ENCODE results near the gene C1R.

The C1R gene

DNA sequence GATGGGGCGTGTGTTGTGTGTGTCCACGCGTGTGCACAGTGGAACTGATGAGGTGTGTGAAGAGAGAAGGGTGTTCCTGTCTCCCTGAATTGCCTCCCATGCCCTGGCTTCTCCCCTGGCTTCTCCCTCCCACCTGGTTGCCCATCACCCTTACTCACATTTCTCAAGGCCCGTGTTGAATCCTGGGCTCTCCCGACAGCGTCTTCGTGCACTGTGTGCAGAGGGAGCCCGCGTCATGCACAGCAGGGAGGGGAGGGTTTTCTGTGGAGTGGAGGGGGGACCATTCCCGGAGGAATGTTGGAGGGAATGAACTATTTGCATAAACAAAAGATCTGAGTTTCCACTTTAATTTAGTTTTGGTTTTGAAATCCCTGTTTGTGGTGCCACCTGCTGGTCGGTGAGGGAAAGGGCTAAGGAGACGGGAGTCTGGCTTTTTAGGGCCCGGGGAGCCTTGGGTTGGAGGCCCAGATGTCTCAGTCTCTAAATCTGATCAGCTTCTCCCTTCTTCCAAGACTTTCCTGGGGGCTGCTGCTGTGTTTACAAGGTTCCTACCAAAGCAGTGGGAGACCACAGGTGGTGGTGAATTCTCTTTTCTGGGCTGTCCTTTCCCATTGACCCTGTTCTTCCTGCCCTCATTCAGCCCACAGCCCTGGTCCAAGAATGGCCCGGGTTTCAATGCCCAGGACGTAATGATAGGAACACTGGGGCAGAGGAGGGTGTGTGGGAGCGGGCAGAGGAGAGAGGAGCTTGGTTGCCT is at the start of gene C1R:
Gene C1R (minus strand): TSS at position 217 of the 757 bp plus-strand sequence. CDS start 57 bp downstream, at position 160.
- peak; percentile 11 for FAIRE-seq

DNA sequence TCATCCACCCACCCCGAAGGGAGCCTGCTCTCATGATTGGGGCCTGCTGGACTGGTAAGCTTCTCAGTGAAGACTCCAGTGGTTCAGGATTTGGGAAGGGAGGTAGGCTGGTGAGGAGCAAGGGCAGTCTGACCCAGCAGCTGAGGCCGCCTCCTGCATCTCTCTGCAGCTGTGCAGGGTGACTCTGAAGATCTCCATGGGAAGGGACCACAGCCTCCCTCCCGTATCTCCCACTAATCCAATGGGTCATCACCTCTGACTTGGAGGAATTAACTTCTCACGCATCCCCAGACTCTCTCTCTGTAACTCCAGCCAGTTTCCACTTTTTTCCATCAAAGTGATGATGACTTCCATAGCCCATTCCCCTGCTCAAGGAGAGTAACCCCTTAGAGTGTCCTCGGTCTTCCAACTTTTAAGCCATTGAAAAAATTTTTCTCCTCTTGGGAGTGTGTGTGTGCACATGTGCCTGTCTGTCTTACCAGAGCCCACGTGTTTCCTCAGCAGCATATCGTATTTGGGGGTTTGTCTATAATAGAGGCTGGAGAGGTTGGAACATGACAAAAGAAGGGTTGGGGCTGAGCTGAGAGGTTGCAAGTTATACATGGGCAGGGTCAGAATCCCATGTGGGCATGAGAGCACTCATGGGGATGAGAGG is 49.2 kb upstream of the C1R start:
- no peak for FAIRE-seq

GRCh38 chr12:7139200-7139599 is 47.0 kb upstream of the C1R start:
- no peak for FAIRE-seq

GRCh38 chr12:7137908-7138307 is 45.7 kb upstream of the C1R start:
- no peak for FAIRE-seq

GRCh38 chr12:7136676-7137075 is 44.4 kb upstream of the C1R start:
- no peak for FAIRE-seq

DNA sequence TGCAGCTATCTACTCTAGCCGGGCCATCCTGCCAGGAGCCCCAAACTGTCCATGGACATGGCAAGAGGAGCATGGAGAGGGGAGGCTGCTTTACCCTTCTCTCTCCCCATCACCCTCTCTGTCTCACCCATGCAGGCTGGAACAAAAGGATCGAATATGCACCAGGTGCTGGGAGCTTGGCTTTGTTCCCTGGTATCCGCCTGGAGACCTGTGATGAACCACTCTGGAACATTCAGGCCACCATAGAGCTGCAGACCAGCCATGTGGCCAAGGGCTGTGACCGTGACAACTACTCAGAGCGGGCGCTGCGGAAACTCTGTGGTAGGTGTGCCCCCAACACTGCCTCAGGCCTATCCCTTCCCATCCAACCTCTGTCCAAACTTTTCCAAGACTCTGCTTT is 43.8 kb upstream of the C1R start:
- no peak for FAIRE-seq

- no peak for FAIRE-seq
Measured at GRCh38 chr12:7134396-7135166, 42.3 kb upstream of the C1R start.

GRCh38 chr12:7131502-7131866 is 39.2 kb upstream of the C1R start:
- no peak for FAIRE-seq

DNA sequence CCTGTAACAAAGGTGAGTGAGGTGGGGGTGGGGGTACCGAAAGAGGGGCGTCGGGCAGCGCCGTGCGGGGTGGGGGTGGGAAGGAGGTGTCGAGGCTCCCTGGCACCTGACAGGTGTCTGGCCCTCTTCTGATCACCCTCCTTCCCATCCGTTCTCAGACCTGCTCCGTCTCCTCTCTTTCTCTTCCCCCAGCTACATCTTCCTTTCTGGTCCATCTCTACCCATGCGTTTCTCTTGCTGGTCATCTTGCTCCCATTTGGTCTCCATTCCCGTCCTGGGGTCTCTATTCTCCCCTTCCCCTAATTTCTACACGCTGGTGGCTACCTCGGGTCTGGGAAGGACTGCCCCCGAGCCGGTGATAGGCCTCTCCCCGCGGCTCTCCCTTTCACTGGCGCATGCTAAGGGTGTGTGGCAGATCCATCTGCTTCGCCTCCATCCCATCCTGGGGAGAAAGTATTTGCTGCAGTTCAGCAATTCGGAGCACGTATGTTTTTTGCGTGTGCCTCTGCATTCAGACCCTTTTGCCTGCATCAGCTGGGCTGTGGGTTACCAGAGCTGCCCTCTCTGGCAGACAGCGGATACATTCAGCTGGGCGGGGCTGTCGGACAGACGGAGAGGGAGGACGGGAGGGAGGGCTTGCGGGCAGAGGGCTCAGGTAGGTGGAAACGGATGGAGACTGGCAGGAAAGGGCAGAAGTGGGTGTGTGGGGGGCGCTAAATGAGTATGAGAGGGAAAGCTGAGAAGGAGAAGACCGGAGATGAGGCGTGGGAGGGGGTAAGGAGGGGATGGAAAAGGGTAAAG is 38.7 kb upstream of the C1R start:
- no peak for FAIRE-seq

DNA sequence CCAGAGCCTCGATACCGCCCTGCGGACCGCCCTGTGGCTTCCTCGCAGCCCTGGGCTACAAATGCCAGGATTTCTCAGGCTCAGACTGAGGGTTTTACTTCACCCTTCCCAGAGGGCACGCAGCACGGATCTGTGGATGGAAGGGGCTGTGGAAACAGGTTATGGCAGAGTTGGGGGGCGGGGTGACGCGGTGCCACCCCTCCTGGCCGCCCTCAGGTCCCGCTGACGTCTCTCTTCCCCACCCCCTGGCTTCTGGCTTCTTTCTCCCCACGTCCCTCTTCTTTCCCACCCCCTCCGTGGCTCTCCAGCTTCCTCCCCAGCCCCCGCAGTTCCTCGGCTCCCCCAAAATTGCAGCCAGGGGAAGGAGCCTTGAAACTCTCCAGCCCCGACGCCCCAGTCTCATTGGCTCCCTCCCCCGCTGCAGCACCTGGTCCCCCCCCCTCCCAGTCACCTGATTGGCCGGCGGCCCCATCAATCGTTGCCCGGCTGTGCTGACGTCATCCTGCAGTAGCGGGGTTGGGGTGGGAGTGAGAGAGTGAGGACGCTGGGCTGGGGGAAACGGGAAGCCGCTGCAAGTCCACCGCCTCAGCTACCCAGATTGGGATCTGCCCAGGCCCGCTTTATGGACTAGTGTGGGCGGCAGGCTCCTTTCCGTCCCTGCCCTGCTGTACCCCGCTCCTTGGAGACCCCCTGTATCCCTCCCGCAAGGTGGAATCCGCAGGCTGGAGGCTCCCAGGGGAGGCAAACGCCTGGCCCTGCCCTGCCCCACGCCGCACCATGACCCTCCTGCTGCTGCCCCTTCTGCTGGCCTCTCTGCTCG is 37.8 kb upstream of the C1R start, which contains the start of gene CLSTN3:
Gene CLSTN3 (plus strand): TSS at position 500 of the 820 bp plus-strand sequence. CDS start 278 bp downstream, at position 778.
- no peak for FAIRE-seq

DNA sequence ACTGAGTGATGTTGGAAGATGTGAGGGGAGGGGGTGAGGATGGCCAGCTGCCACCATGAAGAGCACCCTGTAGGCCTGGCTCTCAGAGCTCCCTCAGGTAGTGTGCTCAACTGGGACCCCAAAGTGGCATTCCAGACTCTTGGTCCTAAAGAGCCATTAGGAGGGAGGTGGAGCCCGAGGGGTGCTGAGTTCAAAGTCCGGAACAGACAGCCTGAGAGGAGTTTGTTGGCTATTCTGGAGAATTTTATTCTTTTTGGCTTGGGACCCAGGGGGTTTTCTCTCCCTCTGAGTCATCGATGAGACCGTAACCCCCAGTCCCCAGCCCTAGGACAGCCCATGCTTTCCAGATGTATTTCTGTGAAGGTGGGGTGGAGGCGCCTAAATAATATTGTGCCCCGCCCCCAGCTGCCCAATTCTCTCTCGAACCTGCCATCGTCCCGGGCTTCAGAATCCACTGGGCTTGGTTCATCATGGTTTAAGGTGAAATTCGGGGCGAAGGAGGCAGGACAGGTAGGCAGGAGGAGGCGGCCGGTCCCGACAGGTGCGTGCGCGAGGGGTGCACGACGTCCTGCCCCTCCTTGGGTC is 37.1 kb upstream of the C1R start:
- FAIRE-seq: no peak

DNA sequence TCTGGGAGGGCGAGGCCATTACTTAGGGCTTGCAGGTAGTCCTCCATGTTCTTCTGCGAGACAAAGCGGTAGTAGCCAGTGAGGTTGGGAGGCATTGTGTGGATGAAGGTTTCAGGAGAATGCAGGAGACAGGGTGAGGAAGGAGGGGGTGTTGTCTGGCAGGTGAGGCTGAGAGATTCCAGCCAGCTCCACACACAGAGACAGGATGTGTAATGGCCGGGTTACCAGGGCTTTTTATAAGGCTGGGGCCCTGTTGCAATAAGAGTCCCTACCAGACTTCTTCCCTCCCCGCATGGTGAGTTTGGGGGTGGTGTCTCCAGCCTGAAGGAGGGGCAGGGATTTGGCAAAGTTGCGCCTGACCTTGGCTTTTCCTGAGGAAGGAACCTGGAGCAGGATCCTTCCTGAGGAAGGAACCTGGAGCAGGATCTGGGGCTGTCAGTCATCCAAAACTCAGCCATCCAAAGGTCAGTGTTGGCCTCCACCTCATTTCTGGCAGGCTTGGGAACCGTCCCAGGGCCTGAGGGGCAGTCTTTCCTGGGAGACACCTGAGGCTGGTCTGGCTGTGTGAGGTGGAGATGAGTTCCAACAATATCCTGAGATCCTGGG is 36.5 kb upstream of the C1R start, which contains the start of gene RBP5:
Gene RBP5 (minus strand): TSS at position 209 of the 606 bp plus-strand sequence. CDS start 114 bp downstream, at position 95.
- no peak for FAIRE-seq

- FAIRE-seq: no peak
Measured at GRCh38 chr12:7127916-7128626, 35.8 kb upstream of the C1R start.

- no peak for FAIRE-seq
Measured at GRCh38 chr12:7125632-7126227, 33.5 kb upstream of the C1R start.

DNA sequence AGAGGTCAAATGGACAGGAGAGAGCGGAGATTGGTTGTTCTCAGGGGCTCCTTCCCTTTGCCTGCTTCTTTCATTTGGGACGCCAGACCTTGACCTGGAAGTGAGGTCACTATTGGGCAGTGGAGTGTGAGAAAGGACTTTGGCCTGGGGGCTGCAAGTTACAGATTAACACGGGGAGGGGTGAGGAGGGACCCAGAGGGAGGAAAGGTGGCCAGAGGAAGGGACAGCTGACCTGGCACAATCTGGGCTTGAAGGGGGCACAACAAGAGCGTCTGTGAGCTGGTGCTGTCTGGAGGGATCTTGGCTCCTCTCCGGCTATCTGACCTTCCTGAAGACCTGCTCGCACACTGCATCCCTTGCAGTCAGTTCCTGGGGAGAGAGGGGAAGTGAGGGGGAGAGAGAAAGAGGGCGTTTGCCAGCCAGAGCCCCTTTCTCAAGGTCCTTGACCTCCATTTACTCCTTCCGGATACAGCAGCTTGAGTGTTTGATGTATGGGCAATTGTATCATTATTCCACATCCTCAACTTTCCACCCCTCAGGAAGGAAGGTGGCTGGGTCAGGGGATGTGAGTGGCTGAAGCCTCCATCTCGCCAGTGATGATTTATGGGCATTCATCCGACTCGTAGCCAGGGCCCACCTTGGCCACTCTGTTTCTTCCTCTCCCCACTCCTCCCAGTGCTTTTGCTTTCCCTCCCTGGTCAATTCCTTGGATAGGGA is 31.7 kb upstream of the C1R start:
- FAIRE-seq: no peak

GRCh38 chr12:7122811-7123769 is 30.8 kb upstream of the C1R start:
- no peak for FAIRE-seq

GRCh38 chr12:7121324-7121723 is 29.1 kb upstream of the C1R start:
- FAIRE-seq: no peak

- no peak for FAIRE-seq
Measured at GRCh38 chr12:7120166-7120565, 27.9 kb upstream of the C1R start.

Measured in TTC549 (cell line).